Nucleus accumbens (tissue), 56 donors: ENCODE measurements around the gene FBLN2.

Experiments
- DNase-seq, 56 donors: peaks; one replicate each; lab custom pipeline; 2025; lab: John Stamatoyannopoulos, UW

The FBLN2 gene

DNA sequence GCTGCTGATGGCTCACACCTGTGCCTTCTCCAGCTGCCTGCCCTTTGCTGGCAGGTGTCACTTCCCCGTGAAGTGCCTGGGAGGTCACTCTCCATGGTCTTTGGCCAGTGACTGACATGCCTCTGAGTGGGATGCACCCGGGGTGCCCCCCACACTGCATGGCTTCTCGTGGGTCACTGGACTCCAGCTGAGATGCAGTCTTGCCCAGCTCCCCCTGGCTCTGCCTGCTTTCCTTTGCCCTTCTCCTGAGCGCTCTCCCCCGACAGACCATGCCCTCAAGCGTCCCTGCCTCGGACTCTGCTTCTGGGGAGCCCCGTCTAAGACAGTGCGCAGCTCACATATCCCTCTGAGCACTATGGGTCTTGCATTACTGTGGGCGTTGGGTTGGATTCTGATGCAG, 14.4 kb downstream of the FBLN2 start:
- no peak for DNase-seq

DNA sequence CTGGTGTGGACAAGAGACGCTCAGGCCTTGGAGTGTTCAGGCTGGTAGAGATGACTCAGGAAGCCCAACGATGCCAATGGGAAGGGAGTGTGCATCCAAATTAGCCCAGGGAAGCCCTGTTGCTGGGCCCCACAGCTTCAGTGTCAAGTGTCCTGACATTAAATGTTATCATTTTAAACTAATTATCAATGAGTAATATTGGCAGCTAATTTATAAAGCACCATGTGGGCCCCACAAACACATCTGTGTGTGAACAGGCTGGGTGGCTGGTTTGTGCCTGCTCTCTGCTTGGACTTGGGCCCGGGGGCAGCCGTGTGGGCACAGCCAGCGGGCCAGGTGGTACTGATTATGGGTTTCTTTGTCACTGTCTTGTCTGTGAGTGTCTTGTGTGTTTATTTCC, 15.0 kb downstream of the FBLN2 start:
- DNase-seq, result no peak

DNA sequence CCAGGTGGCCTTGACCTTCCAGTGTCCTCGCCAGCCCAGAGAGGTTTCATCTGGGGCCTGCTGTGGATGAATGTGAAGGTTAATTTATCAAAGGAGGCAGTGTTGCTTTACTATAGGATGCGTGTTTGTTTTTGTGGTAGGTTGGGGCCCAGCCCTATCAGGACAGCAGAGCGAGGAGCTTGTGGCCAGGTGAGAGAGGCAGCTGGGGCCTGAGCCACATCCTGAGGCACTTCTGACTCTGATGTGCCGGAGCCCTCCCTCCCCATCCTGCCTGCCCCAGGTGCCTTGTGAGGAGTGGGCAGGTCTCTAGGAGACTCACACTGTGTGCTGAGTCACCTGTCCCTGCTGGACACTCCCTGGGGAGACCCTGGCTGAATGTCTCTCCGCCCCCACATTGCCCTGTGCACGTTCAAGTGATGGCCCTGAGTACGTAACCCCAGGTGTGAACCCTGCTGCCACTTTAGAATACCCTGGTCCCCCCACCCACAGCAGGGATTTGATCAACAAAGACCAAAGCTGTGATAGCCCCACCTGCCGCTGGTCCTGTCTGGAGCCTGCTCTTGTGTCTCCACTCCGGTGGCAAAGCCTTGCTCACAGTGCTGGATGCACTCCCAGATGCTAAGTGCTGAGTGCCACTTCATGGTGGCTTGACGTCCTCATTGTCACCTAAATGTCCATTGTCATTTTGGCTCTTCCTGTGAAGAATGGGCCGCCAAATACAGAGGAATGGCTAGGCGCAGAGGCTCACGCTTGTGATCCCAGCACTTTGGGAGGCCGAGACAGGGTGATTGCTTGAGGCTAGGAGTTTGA, 16.0 kb downstream of the FBLN2 start:
- no peak for DNase-seq

DNA sequence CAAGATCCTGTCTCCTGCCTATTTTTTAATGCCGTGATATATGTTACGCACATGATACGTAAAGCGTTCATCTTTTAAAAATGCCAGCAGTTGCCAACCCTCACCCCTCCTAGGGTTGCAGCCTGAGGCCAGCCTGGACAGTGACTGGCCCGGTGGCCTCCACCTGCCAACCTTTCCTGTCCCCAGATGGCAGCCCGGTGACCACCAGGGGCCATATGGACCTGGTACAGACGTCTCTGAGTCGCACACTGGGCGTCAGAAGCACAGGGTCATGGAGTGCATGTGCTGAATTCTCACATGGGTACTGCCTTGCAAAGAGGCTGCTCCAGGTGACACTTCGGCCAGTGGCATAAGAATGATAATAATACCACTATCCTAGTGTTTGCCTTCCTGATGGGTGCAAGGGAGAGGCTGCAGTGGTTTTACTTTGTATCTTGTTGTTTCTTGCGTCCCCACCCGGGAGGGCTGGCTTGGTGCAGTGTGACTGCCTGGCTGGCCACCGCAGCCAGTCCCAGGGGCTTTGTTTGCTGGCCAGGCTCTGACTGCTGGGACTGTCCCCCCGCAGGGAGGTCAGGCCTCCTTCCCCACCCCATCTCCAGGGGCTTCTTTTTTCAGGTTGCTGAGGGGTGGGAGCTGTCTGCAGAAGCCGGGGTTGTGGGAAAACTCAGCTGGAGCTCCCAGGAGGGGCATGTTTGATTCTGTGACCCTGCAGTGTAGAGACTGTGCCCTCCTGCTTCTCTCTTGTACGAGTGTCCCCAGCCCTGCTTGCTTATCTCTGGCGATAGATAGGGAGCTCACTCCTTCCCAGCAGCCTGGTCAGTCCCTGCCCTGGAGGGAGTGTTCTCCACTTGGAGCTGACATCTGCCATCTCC, 16.9 kb downstream of the FBLN2 start:
- no peak for DNase-seq

DNA sequence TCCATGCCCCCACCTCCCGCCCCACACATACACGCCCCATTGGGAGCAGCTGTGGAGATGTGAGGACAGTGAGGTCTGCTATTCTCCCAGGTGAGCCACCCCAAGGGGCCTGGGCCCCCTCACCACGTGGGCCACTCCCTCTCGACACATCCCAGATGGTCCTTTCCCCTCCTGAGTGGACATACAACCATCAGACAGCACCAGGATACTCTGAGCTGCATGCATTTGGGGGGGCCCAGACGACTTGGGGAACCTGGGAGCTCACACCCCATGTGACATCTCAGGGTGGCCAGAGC, 17.5 kb downstream of the FBLN2 start:
- no peak for DNase-seq

- no peak for DNase-seq
Measured at GRCh38 chr3:13566769-13567310, 17.9 kb downstream of the FBLN2 start.

- no peak for DNase-seq
Measured at GRCh38 chr3:13567684-13568514, 19.0 kb downstream of the FBLN2 start.

DNA sequence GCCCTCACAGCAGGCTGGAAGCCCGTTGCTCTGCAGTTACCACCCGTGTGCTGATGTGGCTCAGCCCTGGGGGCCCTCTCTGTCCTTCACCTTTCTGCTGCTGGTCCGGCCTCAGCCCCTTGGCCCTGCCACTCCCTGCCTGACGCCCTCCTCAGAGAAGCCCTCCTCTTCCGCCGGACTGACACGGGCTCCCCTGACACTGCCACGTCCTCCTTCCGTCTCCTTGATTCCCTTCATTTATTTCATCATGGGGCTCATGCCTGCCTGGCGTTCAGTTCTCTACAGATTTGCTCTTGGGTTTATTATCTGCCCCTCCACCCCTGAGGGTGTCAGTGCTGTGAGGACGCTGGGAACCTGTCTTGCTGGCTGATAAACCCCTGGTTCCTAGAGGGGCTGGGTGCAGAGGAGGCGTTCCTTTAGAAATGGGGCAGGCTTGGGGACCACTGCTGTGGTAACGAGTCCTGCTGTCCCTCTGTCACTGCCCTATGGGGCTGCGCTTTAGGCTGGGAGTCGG, 19.6 kb downstream of the FBLN2 start:
- no peak for DNase-seq

DNA sequence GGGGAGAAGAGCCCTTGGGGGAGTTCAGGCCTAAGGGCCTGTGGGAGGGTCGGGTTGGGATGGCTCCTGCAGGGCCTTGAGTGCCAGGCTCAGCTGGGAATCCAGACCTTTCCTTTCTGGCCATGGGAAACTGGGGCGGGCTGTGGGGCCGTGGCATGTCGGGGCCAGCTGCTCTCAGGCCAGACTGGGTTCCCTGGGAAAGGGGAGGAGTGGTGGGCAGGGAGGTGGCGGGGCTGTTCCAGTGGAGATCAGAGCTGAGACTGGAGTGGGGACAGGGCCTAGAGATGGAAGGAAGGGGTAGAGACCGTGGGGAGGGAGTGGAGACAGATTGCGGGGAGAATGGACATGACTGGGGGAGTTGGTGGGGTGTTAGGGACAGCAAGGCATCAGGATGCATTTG, 20.3 kb downstream of the FBLN2 start:
- DNase-seq, result no peak

DNA sequence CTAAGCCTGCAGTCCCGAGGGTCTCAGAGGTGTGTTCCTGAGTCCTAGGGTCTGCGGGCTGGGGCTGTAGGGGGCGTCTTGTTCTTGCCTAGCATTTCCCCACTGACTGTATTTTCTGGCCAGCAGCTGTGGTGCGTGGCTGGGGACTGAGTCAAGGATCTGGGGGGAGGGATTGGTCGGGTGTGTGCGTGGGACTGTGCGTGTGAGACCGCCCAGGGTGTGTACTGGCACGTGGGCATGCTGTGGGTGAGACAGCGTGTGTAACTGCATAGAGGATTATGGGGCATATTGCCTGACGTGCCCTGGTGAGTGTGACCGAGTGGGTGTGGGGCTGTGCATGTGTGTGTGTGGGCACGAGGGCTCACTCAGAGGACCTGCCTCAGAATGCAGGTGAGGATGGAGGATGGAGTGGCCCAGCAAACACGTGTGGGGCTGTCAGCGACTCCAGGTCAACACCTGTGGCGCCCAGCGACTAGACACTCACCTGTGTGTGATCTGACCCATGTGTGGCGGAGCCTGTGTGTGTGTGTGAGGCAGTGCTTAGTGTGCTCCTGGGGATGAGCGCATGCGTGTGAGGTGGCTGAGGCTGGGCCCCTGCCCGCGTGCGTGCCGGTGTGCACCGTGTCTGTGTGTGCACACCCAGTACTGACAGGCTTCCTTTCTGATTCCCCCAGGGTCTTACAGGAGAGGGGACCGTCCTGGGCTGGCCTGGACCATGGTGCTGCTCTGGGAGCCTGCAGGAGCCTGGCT, 20.9 kb downstream of the FBLN2 start:
- DNase-seq, result no peak

- no peak for DNase-seq
Measured at GRCh38 chr3:13570391-13571194, 21.7 kb downstream of the FBLN2 start.

DNA sequence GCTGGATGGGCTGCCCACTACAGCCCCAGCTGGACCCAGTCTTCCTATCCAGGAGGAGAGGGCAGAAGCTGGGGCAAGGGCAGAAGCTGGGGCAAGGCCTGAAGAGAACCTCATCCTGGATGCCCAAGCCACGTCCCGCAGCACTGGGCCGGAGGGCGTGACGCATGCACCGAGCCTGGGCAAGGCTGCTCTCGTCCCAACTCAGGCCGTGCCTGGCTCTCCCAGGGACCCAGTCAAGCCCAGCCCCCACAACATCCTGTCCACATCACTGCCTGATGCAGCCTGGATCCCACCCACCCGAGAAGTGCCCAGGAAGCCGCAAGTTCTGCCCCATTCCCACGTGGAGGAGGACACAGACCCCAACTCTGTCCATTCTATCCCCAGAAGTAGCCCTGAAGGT, 22.3 kb downstream of the FBLN2 start:
- no peak for DNase-seq

DNA sequence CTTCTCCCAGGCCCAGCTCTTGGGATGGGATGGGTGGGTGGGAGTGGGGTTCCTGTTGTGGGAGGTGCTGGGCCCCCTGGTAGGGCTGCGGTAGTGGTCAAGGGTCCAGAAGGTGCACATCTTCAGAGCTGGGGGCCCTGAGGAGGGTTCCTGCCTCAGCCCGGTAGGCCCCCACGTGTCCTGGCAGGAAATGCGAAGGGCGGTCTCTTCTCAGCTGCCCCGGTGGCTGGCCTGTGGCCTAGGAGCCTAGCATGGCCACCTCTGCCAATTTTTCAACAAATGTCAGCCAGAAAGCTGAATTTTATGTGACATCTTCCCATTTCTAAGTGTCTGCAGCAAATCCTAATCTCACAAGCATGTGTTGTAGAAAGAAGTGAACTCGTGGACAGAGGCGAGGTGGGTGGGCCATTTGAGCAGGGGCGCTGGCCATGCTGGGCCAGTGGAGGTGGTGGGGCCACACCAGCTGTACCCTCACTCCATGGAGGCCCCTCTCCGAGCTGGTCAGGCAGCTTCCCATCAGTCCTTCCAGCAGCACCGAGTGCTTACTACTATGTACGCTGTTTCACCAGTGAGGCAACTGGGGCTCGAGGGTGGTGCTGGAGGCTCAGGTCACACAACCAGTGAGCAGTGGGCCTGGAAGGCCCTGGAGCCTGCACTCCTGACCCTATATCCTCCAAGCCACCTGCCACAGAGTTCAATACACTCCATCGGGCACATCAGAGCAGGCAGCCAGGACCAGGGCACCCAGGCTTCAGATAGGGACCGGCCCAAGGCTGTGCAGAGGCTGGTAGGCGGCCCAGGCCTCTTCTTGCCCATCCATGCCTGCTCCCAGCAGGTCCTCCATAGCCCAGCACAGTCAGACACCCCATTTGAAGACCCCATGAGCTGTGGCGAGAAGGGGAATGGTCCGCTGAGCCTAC, 23.2 kb downstream of the FBLN2 start:
- no peak for DNase-seq

DNA sequence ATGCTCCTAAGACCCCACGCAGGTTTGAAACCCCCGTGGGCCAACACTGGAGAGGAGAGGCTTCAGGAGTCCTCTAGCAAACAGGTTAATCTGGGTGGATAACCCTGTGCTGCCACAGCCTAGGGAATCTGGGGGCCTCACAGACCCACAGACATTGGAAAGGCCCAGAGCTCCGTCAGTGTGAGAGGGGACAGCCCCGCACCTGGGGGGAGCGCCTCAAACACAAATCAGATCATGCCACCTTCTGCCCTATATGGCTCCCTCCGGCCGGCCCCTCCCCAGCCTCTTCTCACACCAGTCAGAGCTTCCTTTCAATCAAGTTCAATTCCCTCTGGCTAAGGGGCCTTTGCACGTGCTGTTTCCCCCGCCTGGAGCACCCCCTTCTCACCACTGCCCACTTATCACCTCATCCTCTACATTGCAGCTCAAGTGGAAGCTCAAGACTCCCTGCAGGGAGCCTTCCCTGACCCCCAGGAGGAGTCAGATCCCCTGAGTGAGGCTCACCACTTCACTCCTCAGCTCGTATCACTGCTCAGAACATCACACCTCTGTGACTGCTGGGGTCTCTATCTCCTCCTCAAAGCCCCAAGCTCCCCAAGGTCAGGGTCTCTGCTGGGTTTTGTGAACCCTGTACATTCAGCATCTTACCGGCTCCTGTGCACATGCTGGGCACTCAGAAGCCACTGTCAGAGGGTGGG, 24.1 kb downstream of the FBLN2 start:
- DNase-seq, result no peak

- no peak for DNase-seq
Measured at GRCh38 chr3:13574083-13574797, 25.3 kb downstream of the FBLN2 start.

DNA sequence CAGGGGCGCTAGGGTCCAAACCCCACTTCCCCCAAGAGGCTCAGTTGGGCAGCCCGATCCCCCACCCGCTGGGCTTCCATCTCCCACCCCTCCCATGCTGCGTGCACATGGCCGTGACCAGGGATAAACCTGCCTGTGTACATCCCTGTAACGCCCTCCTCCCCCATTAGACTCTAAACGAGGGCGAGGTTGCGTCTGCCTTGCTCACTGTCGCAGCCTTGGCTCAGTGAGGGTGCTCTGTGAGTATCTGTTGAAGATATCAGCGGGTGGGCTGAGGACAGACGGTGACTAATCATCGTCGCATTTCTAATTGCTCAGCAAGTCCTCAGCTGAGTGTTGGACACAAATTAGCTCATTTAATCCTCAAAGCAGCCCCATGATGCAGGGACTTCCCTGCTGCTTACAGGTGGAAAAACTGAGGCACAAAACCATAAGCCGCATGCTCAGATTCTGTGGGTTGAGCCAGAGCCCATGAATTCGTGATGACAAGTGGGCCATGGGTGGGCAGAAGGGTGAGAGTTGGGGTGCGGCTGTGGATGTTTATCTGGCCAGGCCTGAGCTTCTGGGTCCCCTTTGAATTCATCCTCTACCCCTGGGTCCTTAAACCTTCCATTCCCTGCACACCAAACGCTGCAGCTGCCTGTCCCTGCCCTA, 26.0 kb downstream of the FBLN2 start:
- peak in 6 of 56 donors; percentile 16 to 41 (median 32) for DNase-seq
